ENCODE data around the gene STIM1. TPM values are rescaled to one million over a fixed set of nuclear protein-coding genes. Genes with fewer than 3 reads are reported as not detected.

The STIM1 gene
- total and polyA plus RNA-seq, 7 donors = 5.3 to 44.8 (median 29.3) TPM

DNA sequence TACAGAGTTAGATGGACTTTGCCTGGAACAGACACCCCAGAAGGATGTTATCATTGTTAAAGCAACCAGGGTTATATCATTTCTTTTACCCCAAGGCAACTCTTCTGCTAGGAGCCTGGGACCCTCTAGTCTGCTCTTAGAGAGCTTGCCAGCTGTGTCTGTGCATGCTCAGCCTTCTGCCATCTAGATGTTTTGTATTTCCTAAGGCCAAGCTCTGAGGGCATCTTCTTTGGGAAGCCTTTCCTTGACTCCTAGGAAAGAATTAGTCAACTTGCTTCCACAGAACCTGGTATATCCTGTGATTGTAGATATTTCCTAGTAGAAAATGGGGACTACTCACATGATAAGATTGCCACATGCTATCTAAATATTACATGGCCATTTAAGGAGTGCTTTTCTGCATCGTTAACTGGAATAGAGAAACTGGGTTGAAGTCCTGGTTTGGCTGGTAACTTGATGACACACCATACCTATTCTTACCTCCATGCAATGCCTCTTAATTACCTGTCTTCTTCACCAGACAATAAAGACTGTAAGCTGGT lies 87.6 kb downstream of the STIM1 start:
- H3K36me3 ChIP-seq = no peaks in the 10 kb centered on the region
- 70 to 79% methylated on average over 1 of the region's 1 CpG for WGBS, 2 donors
- peaks cover 0 to 63% (median 46%) of the 10 kb centered on the region in 4 donors for H3K4me1 ChIP-seq
- H3K27ac ChIP-seq = peak overlapping the region in 1 of 4 donors; percentile 2
- no peak overlapping the region for H3K4me3 ChIP-seq
- intact Hi-C loops (cut with DNase I) = no loop called here
- DNase-seq = no peak
- no peak for TF ChIP-seq CTCF (IDR thresholded peaks at IDR 0.05)
- no peak for TF ChIP-seq EP300 (IDR thresholded peaks at IDR 0.05)
- TF ChIP-seq POLR2A (IDR thresholded peaks at IDR 0.05) = no peak
- TF ChIP-seq POLR2AphosphoS5 (IDR thresholded peaks at IDR 0.05) = no peak
- H3K9me3 ChIP-seq = no peaks in the 10 kb centered on the region
- no peaks in the 10 kb centered on the region for H3K27me3 ChIP-seq

- Histone ChIP-seq H3K4me3 (no peak overlapping the region), H3K27ac (peak overlapping the region in 2 of 4 donors; percentile 30 to 49), H3K9me3 (no peaks in the 10 kb centered on the region), H3K36me3 (no peaks in the 10 kb centered on the region), H3K4me1 (peaks cover 0 to 64% (median 47%) of the 10 kb centered on the region in 4 donors), H3K27me3 (no peaks in the 10 kb centered on the region)
- WGBS, 2 donors = 84 to 95% methylated on average over 1 of the region's 1 CpG
- intact Hi-C loops (cut with DNase I) = no loop called here
- no peak for DNase-seq
- TF ChIP-seq POLR2AphosphoS5 (IDR thresholded peaks at IDR 0.05) (peak in 1 of 4 donors; percentile 5), POLR2A (IDR thresholded peaks at IDR 0.05) (no peak)
Measured at GRCh38 chr11:3944198-3944597, 88.7 kb downstream of the STIM1 start.

DNA sequence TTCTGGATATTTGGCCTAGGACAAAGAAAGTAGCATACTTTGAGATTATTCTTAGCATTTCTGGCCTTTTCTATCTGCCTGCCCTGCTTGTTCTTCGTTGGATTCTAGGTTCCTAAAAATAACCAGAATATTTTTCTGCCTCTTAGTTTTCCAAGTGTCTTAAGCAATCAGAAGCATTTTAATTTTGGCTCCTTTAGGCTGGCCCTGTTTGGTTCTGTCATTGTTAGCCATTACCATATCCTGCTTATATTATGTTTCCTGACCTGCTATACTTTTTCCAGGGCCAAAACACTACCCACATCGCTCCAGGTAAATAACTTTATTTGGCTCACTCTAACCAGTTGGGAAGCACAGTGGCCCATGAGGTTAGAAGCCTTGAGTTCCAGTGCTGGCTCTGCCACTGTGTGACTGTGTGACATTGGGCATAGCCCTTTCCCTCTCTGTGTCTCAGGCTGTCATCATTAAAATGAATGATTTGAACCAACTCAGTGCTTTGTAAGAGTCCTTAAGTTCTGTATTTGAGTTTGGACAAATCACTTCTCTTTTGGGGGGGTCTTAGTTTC lies 91.1 kb downstream of the STIM1 start:
- no peak overlapping the region for H3K4me3 ChIP-seq
- peak overlapping the region; percentile 71 to 83 (median 75) for H3K27ac ChIP-seq
- H3K9me3 ChIP-seq = no peaks in the 10 kb centered on the region
- DNase-seq = no peak
- H3K36me3 ChIP-seq = no peaks in the 10 kb centered on the region
- H3K4me1 ChIP-seq = peaks cover 0 to 75% (median 63%) of the 10 kb centered on the region in 4 donors
- intact Hi-C loops (cut with DNase I) = loop anchor here (5.0 kb wide), 1 partner anchor 89 kb away; the partner anchor contains the start of gene STIM1
- no peaks in the 10 kb centered on the region for H3K27me3 ChIP-seq
- 58 to 80% methylated on average over 2 of the region's 2 CpGs for WGBS, 2 donors
- no peak for TF ChIP-seq POLR2AphosphoS5 (IDR thresholded peaks at IDR 0.05)
- TF ChIP-seq EP300 (IDR thresholded peaks at IDR 0.05) = no peak
- TF ChIP-seq CTCF (IDR thresholded peaks at IDR 0.05) = no peak
- TF ChIP-seq POLR2A (IDR thresholded peaks at IDR 0.05) = no peak

DNA sequence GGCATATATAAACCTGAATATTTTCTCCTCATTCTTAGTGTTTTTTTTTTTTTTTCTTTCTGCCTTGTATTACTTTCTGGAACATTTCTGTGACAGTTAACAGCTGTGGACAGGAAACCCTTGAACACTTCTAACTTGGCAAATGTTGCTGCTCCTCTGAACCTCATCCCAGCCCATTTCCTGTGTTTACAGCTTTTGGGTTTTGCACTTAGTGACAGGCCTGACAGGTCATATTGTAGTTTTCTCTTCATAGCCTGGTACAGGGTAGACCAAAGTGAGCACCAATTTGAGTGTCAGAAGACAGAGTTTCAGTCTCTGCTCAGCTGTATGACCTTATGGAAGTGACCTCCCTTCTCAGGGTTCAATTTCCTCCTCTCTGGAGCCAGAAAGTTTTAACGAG lies 91.6 kb downstream of the STIM1 start:
- Histone ChIP-seq H3K27me3 (no peaks in the 10 kb centered on the region), H3K27ac (peak overlapping the region; percentile 71 to 83 (median 75)), H3K4me1 (peaks cover 0 to 79% (median 66%) of the 10 kb centered on the region in 4 donors), H3K36me3 (no peaks in the 10 kb centered on the region), H3K4me3 (no peak overlapping the region), H3K9me3 (no peaks in the 10 kb centered on the region)
- peak; percentile 46 to 82 (median 70) for TF ChIP-seq POLR2AphosphoS5 (IDR thresholded peaks at IDR 0.05)
- no peak for TF ChIP-seq CTCF (IDR thresholded peaks at IDR 0.05)
- intact Hi-C loops (cut with DNase I) = loop anchor here (5.0 kb wide), 1 partner anchor 90 kb away; the partner anchor contains the start of gene STIM1
- WGBS, 2 donors = 15 to 22% methylated on average over 1 of the region's 1 CpG
- DNase-seq = peak; percentile 71

DNA sequence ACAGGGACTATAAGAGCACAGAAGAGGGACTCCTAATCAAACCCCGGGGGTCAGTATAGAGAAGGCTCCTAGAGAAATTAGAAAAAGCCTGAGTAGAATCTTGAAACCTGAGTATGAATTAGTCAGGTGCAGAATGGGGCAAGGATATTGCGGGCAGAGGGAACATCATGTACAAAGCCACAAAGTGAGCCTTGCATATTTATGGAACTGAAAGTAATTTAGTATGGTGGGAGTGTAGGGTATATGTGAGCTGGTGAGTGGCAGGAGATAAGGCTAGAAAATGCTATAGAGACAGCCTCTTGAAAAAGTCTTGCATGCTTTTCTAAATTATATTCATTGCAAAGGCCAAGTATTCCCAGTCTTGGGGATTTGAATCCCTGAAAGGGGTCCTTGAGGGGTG lies 93.7 kb downstream of the STIM1 start:
- Histone ChIP-seq H3K4me3 (no peak overlapping the region), H3K27me3 (no peaks in the 10 kb centered on the region), H3K27ac (peak overlapping the region in 1 of 4 donors; percentile 83), H3K4me1 (peaks cover 0 to 63% (median 54%) of the 10 kb centered on the region in 4 donors), H3K36me3 (no peaks in the 10 kb centered on the region), H3K9me3 (no peaks in the 10 kb centered on the region)
- 55 to 88% methylated on average over 2 of the region's 2 CpGs for WGBS, 2 donors
- intact Hi-C loops (cut with DNase I) = loop anchor here (5.0 kb wide), 1 partner anchor 92 kb away; the partner anchor contains the start of gene STIM1
- TF ChIP-seq POLR2A (IDR thresholded peaks at IDR 0.05) = no peak
- no peak for TF ChIP-seq POLR2AphosphoS5 (IDR thresholded peaks at IDR 0.05)
- TF ChIP-seq EP300 (IDR thresholded peaks at IDR 0.05) = no peak
- no peak for TF ChIP-seq CTCF (IDR thresholded peaks at IDR 0.05)
- no peak for DNase-seq

All from sigmoid colon (tissue), 7 donors.